ENCODE results near the gene MPDZ. TPM values are rescaled to one million over a fixed set of nuclear protein-coding genes. Genes with fewer than 3 reads are reported as not detected.

The MPDZ gene
- total RNA-seq, 3 donors from 2014 or later (not counting 1 experiment from before 2014, with no cell fraction given), result not detected

DNA sequence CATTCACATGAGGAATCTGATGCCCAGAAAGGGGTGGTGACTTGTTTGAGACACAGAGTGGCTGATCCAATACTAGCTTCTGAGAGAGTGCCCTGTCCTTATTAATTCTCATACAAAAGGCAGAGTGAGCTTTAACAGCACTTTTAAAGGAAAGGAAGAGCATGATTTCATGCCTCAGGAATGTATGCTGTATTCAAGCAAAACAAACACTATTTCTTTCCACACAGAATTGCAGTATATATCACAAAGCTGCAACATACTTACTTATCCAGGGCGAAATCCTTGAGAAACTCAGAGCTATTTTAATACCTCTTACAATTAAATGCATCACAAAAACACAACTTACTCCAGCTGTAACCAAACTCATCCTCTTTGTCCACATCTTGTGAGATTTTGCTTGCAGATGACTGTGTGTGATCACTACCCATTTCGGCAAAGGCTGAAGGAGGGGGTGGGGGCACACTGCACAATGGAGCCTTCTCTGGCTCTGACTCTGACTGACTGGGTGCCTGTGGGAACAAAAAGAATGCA, 139.8 kb downstream of the MPDZ start:
- DNase-seq (no peak), ATAC-seq (no peak)
- Histone ChIP-seq H3K4me3 (ENCODE audit: low read length) (no peak overlapping the region), H3K27ac (ENCODE audit: low read length) (no peak overlapping the region), H3K4me1 (ENCODE audit: control insufficient read depth, insufficient read depth, low read length) (no peaks in the 10 kb centered on the region), H3K36me3 (ENCODE audit: control insufficient read depth, insufficient read depth, low read length) (no peaks in the 10 kb centered on the region), H3K9me3 (ENCODE audit: control insufficient read depth, insufficient read depth, low read length) (no peaks in the 10 kb centered on the region), H3K27me3 (ENCODE audit: control insufficient read depth, insufficient read depth, low read length) (no peaks in the 10 kb centered on the region)
- 96% methylated on average over 2 of the region's 2 CpGs for WGBS (ENCODE audit: insufficient coverage)
- intact Hi-C loops (cut with micrococcal nuclease), result no loop called here
- TF ChIP-seq, protein P1, sequence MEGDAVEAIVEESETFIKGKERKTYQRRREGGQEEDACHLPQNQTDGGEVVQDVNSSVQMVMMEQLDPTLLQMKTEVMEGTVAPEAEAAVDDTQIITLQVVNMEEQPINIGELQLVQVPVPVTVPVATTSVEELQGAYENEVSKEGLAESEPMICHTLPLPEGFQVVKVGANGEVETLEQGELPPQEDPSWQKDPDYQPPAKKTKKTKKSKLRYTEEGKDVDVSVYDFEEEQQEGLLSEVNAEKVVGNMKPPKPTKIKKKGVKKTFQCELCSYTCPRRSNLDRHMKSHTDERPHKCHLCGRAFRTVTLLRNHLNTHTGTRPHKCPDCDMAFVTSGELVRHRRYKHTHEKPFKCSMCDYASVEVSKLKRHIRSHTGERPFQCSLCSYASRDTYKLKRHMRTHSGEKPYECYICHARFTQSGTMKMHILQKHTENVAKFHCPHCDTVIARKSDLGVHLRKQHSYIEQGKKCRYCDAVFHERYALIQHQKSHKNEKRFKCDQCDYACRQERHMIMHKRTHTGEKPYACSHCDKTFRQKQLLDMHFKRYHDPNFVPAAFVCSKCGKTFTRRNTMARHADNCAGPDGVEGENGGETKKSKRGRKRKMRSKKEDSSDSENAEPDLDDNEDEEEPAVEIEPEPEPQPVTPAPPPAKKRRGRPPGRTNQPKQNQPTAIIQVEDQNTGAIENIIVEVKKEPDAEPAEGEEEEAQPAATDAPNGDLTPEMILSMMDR (IDR thresholded peaks at IDR 0.05), result no peak
- H3K4me3 Mint-ChIP-seq, result no peak overlapping the region
- no peaks in the 10 kb centered on the region for H3K4me1 Mint-ChIP-seq
- no peaks in the 10 kb centered on the region for H3K27me3 Mint-ChIP-seq (ENCODE audit: low read depth in 2 of 2)
- no peak overlapping the region for H3K27ac Mint-ChIP-seq
- H3K36me3 Mint-ChIP-seq, result no peaks in the 10 kb centered on the region
- peaks cover 12 to 18% of the 10 kb centered on the region in 2 donors for H3K9me3 Mint-ChIP-seq

DNA sequence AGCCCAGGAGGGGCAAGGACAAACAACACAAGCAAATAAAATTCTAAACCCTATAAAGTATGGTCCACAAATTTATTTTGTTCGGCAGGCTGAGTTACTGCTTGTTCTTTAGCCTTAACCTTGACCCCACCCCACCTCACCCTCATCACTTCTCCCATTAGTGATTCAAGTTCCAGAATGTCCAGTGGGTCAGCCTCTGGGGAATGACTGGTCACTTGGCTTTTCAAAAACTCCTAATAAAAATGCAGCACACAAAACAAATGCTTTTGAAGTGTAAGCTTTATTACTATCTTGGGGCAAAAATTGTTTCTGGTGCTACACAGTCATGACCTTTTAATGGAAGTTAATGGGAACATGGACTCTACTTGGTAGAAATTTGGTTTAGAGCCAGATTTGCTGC, 142.1 kb downstream of the MPDZ start:
- Mint-ChIP-seq H3K4me3 (no peak overlapping the region), H3K27me3 (ENCODE audit: low read depth in 2 of 2) (no peaks in the 10 kb centered on the region), H3K4me1 (no peaks in the 10 kb centered on the region), H3K27ac (no peak overlapping the region), H3K36me3 (no peaks in the 10 kb centered on the region), H3K9me3 (peaks cover 15% of the 10 kb centered on the region in 2 donors)
- intact Hi-C loops (cut with micrococcal nuclease), result no loop called here
- Histone ChIP-seq H3K9me3 (ENCODE audit: control insufficient read depth, insufficient read depth, low read length) (no peaks in the 10 kb centered on the region), H3K4me3 (ENCODE audit: low read length) (no peak overlapping the region), H3K4me1 (ENCODE audit: control insufficient read depth, insufficient read depth, low read length) (no peaks in the 10 kb centered on the region), H3K36me3 (ENCODE audit: control insufficient read depth, insufficient read depth, low read length) (no peaks in the 10 kb centered on the region), H3K27ac (ENCODE audit: low read length) (no peak overlapping the region), H3K27me3 (ENCODE audit: control insufficient read depth, insufficient read depth, low read length) (no peaks in the 10 kb centered on the region)
- 96% methylated on average over 1 of the region's 1 CpG for WGBS (ENCODE audit: insufficient coverage)
- TF ChIP-seq, protein P1 (IDR thresholded peaks at IDR 0.05), result no peak
- DNase-seq (no peak), ATAC-seq (no peak)

DNA sequence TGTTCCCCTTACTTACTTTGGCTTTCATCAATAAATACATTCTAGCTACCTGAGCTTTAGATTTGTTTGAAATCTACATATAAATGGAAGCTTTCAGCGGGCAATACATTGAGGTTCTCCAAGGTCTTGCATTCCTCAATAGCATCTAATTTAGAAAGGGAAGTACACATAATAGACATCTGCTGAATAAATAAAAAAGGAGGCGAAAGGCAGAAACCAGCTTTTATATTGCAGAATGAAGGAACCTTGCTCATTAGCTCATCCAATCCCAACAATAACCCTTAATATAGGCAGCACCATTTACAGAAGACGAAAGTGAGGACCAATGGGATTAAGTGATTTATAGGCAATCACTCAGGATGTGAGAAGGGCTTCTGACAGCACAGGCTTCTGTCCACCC, 147.5 kb downstream of the MPDZ start:
- Mint-ChIP-seq H3K27me3 (ENCODE audit: low read depth in 2 of 2) (no peaks in the 10 kb centered on the region), H3K36me3 (no peaks in the 10 kb centered on the region), H3K9me3 (peaks cover 12 to 22% of the 10 kb centered on the region in 2 donors), H3K27ac (no peak overlapping the region), H3K4me1 (no peaks in the 10 kb centered on the region), H3K4me3 (no peak overlapping the region)
- DNase-seq (no peak), ATAC-seq (no peak)
- H3K27me3 ChIP-seq (ENCODE audit: control insufficient read depth, insufficient read depth, low read length), result no peaks in the 10 kb centered on the region
- TF ChIP-seq, protein P1 (IDR thresholded peaks at IDR 0.05), result no peak
- H3K27ac ChIP-seq (ENCODE audit: low read length), result no peak overlapping the region
- H3K36me3 ChIP-seq (ENCODE audit: control insufficient read depth, insufficient read depth, low read length), result no peaks in the 10 kb centered on the region
- intact Hi-C loops (cut with micrococcal nuclease), result no loop called here
- no peaks in the 10 kb centered on the region for H3K4me1 ChIP-seq (ENCODE audit: control insufficient read depth, insufficient read depth, low read length)
- H3K4me3 ChIP-seq (ENCODE audit: low read length), result no peak overlapping the region
- WGBS (ENCODE audit: insufficient coverage), result 92% methylated on average over 2 of the region's 3 CpGs
- H3K9me3 ChIP-seq (ENCODE audit: control insufficient read depth, insufficient read depth, low read length), result no peaks in the 10 kb centered on the region

DNA sequence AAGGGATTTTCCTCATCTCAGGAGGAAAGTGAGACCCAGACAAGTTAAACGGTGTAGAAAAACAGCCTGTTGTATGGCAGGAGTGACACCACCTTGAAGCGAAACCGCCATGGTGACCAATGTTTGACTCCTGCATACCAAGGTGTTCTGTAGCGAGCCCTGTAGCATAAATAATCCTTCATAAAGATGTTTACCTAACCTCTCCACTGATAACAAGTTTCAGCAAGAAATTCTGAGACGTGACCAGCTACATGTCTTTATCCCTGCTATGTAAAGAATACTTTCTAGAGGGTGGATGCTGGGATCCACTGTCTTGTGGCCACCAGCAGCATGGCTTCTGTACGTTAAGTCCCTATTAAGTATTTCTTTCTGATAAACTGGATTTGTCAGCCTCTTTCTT, 148.1 kb downstream of the MPDZ start:
- H3K27ac Mint-ChIP-seq, result no peak overlapping the region
- H3K27me3 Mint-ChIP-seq (ENCODE audit: low read depth in 2 of 2), result no peaks in the 10 kb centered on the region
- Histone ChIP-seq H3K4me1 (ENCODE audit: control insufficient read depth, insufficient read depth, low read length) (no peaks in the 10 kb centered on the region), H3K27me3 (ENCODE audit: control insufficient read depth, insufficient read depth, low read length) (no peaks in the 10 kb centered on the region), H3K4me3 (ENCODE audit: low read length) (no peak overlapping the region), H3K9me3 (ENCODE audit: control insufficient read depth, insufficient read depth, low read length) (no peaks in the 10 kb centered on the region), H3K36me3 (ENCODE audit: control insufficient read depth, insufficient read depth, low read length) (no peaks in the 10 kb centered on the region), H3K27ac (ENCODE audit: low read length) (no peak overlapping the region)
- intact Hi-C loops (cut with micrococcal nuclease), result no loop called here
- no peak for ATAC-seq
- H3K9me3 Mint-ChIP-seq, result peaks cover 14 to 23% of the 10 kb centered on the region in 2 donors
- no peak for DNase-seq
- WGBS (ENCODE audit: insufficient coverage), result 73% methylated on average over 6 of the region's 6 CpGs
- no peaks in the 10 kb centered on the region for H3K4me1 Mint-ChIP-seq
- no peak overlapping the region for H3K4me3 Mint-ChIP-seq
- no peaks in the 10 kb centered on the region for H3K36me3 Mint-ChIP-seq
- TF ChIP-seq, protein P1 (IDR thresholded peaks at IDR 0.05), result no peak

Measured in natural killer cell (primary cell).